GM12891 (cell line): ENCODE measurements around the gene CBLL1. TPM values are rescaled to one million over a fixed set of nuclear protein-coding genes. Genes with fewer than 3 reads are reported as not detected.

Source experiments
- DNase-seq: peaks from one replicate; pipeline ENCODE4 v3.0.0; 2011; ENCODE audit warnings: low spot score; ENCODE audit not compliant: insufficient read length
- FAIRE-seq: peaks from 2 replicates; lab custom pipeline; 2011; peaks lifted over from hg19 to GRCh38; lab: Jason Lieb, UNC
- PAX5 ChIP-seq: IDR thresholded peaks from 2 replicates; pipeline ENCODE4 v1.6.1; 2011; ENCODE audit warnings: low read length, moderate library complexity, mild to moderate bottlenecking; ENCODE audit not compliant: insufficient read depth, severe bottlenecking
- POLR2A ChIP-seq: IDR thresholded peaks from 2 replicates; pipeline ENCODE4 v1.6.1; 2011; ENCODE audit warnings: low read depth, low read length, control low read depth
- POLR2AphosphoS5 ChIP-seq: IDR thresholded peaks from 2 replicates; pipeline ENCODE4 v1.6.1; 2011; ENCODE audit warnings: low read depth, low read length, control low read depth
- POU2F2 ChIP-seq: IDR thresholded peaks from 2 replicates; pipeline ENCODE4 v1.6.1; 2011; ENCODE audit warnings: low read depth, mild to moderate bottlenecking, control low read depth, low read length, moderate library complexity
- SPI1 ChIP-seq: IDR thresholded peaks from 2 replicates; pipeline ENCODE4 v1.6.1; 2011; ENCODE audit warnings: low read depth, low read length, control low read depth
- TAF1 ChIP-seq: IDR thresholded peaks from 2 replicates; pipeline ENCODE4 v1.6.1; 2011; ENCODE audit warnings: low read depth, low read length, control low read depth
- polyA plus RNA-seq: library from polyadenylated mRNA; unstranded; fragments of >200 nt; gene quantifications from one replicate; pipeline ENCODE4 v1.2.1, GENCODE V29; 2012; ENCODE audit warnings: low read depth, missing spikeins, inconsistent platforms; ENCODE audit not compliant: missing spikeins

CBLL1 gene, protein sequence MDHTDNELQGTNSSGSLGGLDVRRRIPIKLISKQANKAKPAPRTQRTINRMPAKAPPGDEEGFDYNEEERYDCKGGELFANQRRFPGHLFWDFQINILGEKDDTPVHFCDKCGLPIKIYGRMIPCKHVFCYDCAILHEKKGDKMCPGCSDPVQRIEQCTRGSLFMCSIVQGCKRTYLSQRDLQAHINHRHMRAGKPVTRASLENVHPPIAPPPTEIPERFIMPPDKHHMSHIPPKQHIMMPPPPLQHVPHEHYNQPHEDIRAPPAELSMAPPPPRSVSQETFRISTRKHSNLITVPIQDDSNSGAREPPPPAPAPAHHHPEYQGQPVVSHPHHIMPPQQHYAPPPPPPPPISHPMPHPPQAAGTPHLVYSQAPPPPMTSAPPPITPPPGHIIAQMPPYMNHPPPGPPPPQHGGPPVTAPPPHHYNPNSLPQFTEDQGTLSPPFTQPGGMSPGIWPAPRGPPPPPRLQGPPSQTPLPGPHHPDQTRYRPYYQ
- polyA plus RNA-seq: 19.1 TPM

DNA sequence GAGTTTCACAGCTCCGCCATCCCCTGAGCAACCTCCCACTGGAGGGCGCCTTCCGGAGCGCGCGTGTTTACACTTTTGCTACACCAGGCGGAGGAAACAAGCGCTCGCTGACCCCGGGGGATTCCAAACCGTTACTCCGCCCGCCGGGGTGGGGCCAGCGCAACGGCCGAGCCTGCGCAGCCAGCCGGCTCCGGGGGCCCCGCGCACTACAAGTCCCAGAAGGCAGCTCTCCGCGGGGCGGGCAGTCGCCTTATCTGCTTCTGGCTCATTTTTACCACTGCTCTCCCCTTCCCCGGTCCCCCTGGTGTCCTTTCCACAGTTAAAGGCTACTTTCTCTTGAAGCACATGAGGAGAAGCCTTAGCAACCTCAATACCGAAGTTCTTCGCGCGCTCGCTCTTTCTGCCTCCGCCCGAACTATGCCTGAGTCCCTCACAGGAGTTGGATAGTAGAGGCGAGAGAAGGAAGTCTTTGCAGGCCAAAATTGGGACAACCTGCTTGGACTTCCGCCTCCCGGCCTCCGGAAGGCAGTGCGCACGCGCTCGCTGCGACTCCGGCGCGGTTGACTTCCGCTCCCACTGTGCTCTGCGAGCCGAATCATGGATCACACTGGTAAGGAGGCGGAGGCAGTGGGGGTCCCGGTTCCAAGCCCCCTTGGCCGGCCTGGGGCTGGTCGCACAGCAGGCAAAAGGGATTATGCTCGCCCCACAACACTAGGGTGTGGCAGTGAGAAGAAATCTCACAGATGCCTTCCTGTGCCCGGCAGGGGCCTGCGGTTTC, at the start of gene CBLL1:
Gene CBLL1 (plus strand): TSS at position 576 of the 778 bp plus-strand sequence. CDS start 22 bp downstream, at position 598.
- 0 out of 2 replicates have a peak, but pooled peaks have one; percentile 70 for TF ChIP-seq TAF1
- peak; percentile 93 for TF ChIP-seq POLR2A
- TF ChIP-seq SPI1: peak; percentile 80
- no peak for TF ChIP-seq PAX5
- TF ChIP-seq POLR2AphosphoS5: peak; percentile 79
- TF ChIP-seq POU2F2: 0 out of 2 replicates have a peak, but pooled peaks have one; percentile 16
- peak; percentile 67 for DNase-seq
- FAIRE-seq: peak; percentile 92

- DNase-seq: no peak
- TF ChIP-seq POLR2A (no peak), PAX5 (no peak), SPI1 (no peak)
- no peak for FAIRE-seq
These were observed 49.6 kb upstream of the CBLL1 start for GRCh38 chr7:107694386-107694785.

GRCh38 chr7:107696330-107696946, 47.5 kb upstream of the CBLL1 start:
- TF ChIP-seq POLR2AphosphoS5 (no peak), TAF1 (no peak), PAX5 (no peak), POLR2A (no peak), POU2F2 (no peak)
- DNase-seq (no peak), FAIRE-seq (no peak)

DNA sequence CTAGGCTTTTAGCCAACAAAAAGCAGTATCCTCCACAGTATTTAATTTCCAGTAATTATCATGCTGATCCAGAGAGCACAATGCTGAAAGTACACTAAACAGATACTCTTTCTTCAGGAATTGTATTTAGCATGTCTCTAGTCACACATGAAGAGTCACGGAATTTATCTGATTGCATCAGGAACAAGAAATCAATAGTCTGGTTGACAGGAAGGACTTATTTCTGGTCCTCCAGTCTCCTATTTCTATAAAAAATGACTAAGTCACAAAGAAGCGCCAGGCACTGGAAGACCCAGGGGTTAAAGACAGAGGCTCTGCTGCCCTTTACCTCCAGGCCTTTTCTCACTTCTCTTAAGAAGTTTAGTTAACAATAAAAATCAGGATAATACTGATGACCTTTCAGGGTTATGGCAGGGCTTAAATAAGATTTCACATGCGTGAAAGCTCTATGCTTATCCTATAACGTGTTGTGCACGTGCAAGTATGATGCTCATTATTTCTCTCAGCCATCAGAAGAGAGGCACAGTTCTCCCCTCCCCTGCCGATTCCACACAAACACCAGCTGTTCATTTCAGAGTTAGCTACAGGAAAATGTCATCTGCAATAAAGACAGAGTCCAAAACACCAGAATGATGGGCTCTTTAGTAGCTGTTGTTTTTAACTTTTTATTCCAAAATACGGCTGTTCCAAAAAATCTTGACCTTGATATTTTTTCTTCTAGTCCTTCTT, 46.5 kb upstream of the CBLL1 start:
- TF ChIP-seq POLR2AphosphoS5 (no peak), PAX5 (no peak), SPI1 (no peak), POLR2A (no peak), POU2F2 (no peak), TAF1 (no peak)
- DNase-seq (no peak), FAIRE-seq (no peak)

DNA sequence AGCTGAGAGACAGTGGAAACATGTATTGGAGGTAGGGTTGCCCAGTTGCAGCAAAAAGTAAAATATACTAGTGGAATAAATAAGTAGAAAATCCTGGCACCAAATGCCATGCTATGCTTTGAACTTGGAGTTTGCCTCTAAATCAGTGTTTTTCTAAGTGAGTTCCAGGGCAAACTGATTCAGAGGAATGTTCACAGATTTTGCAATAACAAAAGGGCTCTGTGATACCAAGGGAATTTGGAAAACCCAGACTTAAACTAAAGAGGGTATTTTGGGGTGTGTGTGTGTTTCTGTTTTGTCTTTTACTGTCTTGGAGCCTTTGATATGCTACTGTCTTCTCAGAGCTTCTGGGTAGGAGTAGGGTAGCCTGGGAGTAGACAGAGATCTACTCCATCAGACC, 43.4 kb upstream of the CBLL1 start:
- no peak for FAIRE-seq

DNA sequence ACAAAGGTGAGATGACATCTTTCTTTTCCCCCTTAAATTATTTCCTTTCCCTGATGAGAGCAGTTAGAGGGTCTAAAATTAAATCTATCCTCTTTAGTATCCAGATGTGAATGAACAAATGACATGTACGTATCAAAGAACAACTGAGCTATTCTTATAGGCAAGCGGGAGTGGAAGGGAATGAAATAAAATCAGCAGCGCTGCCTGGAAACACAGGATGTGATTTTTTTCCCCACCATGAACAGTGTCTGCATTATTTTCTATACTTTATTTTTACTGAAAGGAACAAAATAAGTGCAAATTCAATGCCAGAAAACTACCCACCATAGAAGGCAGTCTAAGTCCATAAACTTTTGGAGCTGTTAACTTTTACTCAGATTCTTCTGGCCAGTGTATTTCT, 42.8 kb upstream of the CBLL1 start:
- TF ChIP-seq POLR2AphosphoS5 (no peak), POU2F2 (no peak), POLR2A (no peak), TAF1 (no peak), SPI1 (no peak), PAX5 (no peak)
- no peak for FAIRE-seq
- DNase-seq: no peak

More for the DNA sequence above, 43.4 kb upstream of the CBLL1 start:
- no peak for TF ChIP-seq POLR2A
- no peak for TF ChIP-seq TAF1
- TF ChIP-seq SPI1: no peak
- no peak for TF ChIP-seq POLR2AphosphoS5
- no peak for TF ChIP-seq PAX5
- no peak for TF ChIP-seq POU2F2
- no peak for DNase-seq

DNA sequence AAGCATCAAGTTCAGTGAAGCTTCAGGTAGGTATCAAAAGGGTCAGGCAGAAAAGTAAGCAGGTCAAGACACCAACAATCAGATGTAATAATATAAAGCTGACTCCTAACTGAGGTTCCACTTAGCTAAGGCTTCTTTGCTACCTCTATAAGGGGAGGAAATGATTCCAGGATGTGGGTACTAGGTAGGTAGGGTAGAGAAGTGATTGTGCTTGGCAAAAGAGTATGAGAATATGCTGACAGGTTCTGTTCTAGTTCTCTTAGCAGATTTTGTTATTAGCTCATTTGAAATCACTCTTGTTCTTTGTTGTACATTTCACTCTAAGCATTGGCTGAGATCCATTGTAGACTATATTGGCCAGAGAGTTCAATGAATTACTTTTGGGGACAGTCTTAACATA, 40.7 kb upstream of the CBLL1 start:
- no peak for FAIRE-seq
- TF ChIP-seq SPI1: no peak
- TF ChIP-seq TAF1: no peak
- no peak for TF ChIP-seq PAX5
- no peak for TF ChIP-seq POU2F2
- TF ChIP-seq POLR2A: no peak
- no peak for TF ChIP-seq POLR2AphosphoS5
- DNase-seq: no peak

DNA sequence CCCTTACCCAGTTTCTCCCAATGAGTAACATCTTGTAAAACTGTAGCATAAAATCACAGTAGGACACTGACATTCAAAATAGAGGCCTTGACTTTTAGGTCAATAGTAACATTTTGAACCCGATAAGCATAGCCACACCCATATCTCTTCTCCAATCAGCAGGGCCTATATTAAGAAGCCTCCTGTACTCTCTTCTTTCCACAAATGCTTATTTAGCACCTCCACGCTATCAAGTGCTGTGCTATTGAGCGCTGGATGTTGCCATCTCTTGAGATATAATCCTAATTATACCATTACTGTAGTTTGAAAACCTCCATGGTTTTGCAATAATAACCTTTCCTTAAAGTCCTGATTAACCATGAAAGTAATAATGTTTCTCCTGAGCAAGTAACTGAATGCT, 40.1 kb upstream of the CBLL1 start:
- FAIRE-seq: no peak
- no peak for DNase-seq
- TF ChIP-seq TAF1 (no peak), PAX5 (no peak), SPI1 (no peak), POLR2AphosphoS5 (no peak), POLR2A (no peak), POU2F2 (no peak)

- FAIRE-seq: no peak
- TF ChIP-seq SPI1: no peak
- no peak for TF ChIP-seq POLR2AphosphoS5
- TF ChIP-seq POLR2A: no peak
- TF ChIP-seq POU2F2: no peak
- no peak for TF ChIP-seq TAF1
- no peak for TF ChIP-seq PAX5
- DNase-seq: no peak
These were observed 35.0 kb upstream of the CBLL1 start for GRCh38 chr7:107708956-107709355.
